Smooth muscle cell (in vitro differentiated cells): Measurements from ENCODE around the gene TAPT1. TPM values are rescaled to one million over a fixed set of nuclear protein-coding genes. Genes with fewer than 3 reads are reported as not detected.

ENCODE experiments used
- DNase-seq: peaks from one replicate; lab custom pipeline; 2025; ENCODE audit not compliant: unreplicated experiment; lab: John Stamatoyannopoulos, UW
- H2AFZ ChIP-seq: fragments of 200-600 bp; sonication (generic); 2 replicates; pipeline ENCODE4 v1.6.0; 2016; ENCODE audit warnings: antibody characterized with exemption, low read depth, mild to moderate bottlenecking
- H3F3A ChIP-seq: fragments of 200-600 bp; sonication (generic); 2 replicates; pipeline ENCODE4 v1.6.0; 2017; ENCODE audit warnings: antibody characterized with exemption, low read depth
- H3K27ac ChIP-seq: fragments of 200-600 bp; sonication (generic); 2 replicates; pipeline ENCODE4 v1.5.1; 2016; ENCODE audit warnings: low read depth, mild to moderate bottlenecking
- H3K27me3 ChIP-seq: fragments of 200-600 bp; sonication (generic); 2 replicates; pipeline ENCODE4 v1.6.1; 2016; ENCODE audit warnings: low read depth, mild to moderate bottlenecking
- H3K36me3 ChIP-seq: fragments of 200-600 bp; sonication (generic); 2 replicates; pipeline ENCODE4 v1.5.1; 2016; ENCODE audit warnings: low read depth
- H3K4me1 ChIP-seq: fragments of 200-600 bp; sonication (generic); 2 replicates; pipeline ENCODE4 v1.5.1; 2016; ENCODE audit warnings: low read depth
- H3K4me2 ChIP-seq: fragments of 200-600 bp; sonication (generic); 2 replicates; pipeline ENCODE4 v1.6.0; 2016; ENCODE audit warnings: mild to moderate bottlenecking
- H3K4me3 ChIP-seq: fragments of 200-600 bp; sonication (generic); 2 replicates; pipeline ENCODE4 v1.5.1; 2016; ENCODE audit warnings: mild to moderate bottlenecking
- H3K79me2 ChIP-seq: fragments of 200-600 bp; sonication (generic); 2 replicates; pipeline ENCODE4 v1.6.0; 2016; ENCODE audit warnings: low read depth, mild to moderate bottlenecking
- H3K9ac ChIP-seq: fragments of 200-600 bp; sonication (generic); 2 replicates; pipeline ENCODE4 v1.6.0; 2016; ENCODE audit warnings: low read depth
- H3K9me3 ChIP-seq: fragments of 200-600 bp; sonication (generic); replicated peaks from 2 replicates; pipeline ENCODE4 v1.5.1; 2016; ENCODE audit warnings: low read depth
- H4K20me1 ChIP-seq: fragments of 200-600 bp; sonication (generic); 2 replicates; pipeline ENCODE4 v1.6.0; 2016; ENCODE audit warnings: low read depth
- CTCF ChIP-seq: fragments of 200-600 bp; sonication (generic); IDR thresholded peaks from 2 replicates; pipeline ENCODE4 v1.5.1; 2017; ENCODE audit warnings: borderline replicate concordance, mild to moderate bottlenecking, antibody characterized with exemption; ENCODE audit not compliant: insufficient read depth, poor library complexity, severe bottlenecking
- WGBS: methylation state at CpG from one replicate; pipeline ENCODE4 v1.1.7; 2016; ENCODE audit warnings: low lambda C conversion rate; 5-methylcytosine and 5-hydroxymethylcytosine counted together
- polyA plus RNA-seq: library from polyadenylated mRNA; unstranded; fragments of >200 nt; fragmentation: Nextera tagmentation; extraction: Ambion mirVana; gene quantifications from 2 replicates; pipeline ENCODE4 v1.2.1, GENCODE V29; 2016
- total RNA-seq: library from RNA; depleted of rRNA; stranded (reverse); fragments of >200 nt; gene quantifications from 2 replicates; pipeline ENCODE4 v1.2.3, GENCODE V29; 2014

Gene TAPT1
- total and polyA plus RNA-seq, 2 experiments from 2014 or later, result 7.9 to 12.9 TPM

GRCh38 chr4:16140231-16140878 is 85.9 kb downstream of the TAPT1 start:
- peak overlapping the region; percentile 42 for H3K27ac ChIP-seq
- no peak overlapping the region for H3K4me3 ChIP-seq
- no peak for TF ChIP-seq CTCF
- 90% methylated on average over 4 of the region's 4 CpGs for WGBS
- H2AFZ ChIP-seq, result no peak overlapping the region
- no peaks in the 10 kb centered on the region for H3K9me3 ChIP-seq
- H3K4me2 ChIP-seq, result no peak overlapping the region
- H4K20me1 ChIP-seq, result no peaks in the 10 kb centered on the region
- H3K79me2 ChIP-seq, result no peaks in the 10 kb centered on the region
- no peak for DNase-seq
- no peaks in the 10 kb centered on the region for H3F3A ChIP-seq
- H3K4me1 ChIP-seq, result no peaks in the 10 kb centered on the region
- no peak overlapping the region for H3K9ac ChIP-seq
- no peaks in the 10 kb centered on the region for H3K36me3 ChIP-seq
- no peaks in the 10 kb centered on the region for H3K27me3 ChIP-seq

GRCh38 chr4:16139066-16139945 is 87.0 kb downstream of the TAPT1 start:
- Histone ChIP-seq H2AFZ (no peak overlapping the region), H3K36me3 (no peaks in the 10 kb centered on the region), H3K27me3 (no peaks in the 10 kb centered on the region), H3F3A (no peaks in the 10 kb centered on the region), H3K27ac (no peak overlapping the region), H3K4me3 (no peak overlapping the region), H3K9ac (no peak overlapping the region), H3K4me2 (no peak overlapping the region), H3K9me3 (no peaks in the 10 kb centered on the region), H4K20me1 (no peaks in the 10 kb centered on the region), H3K79me2 (no peaks in the 10 kb centered on the region), H3K4me1 (no peaks in the 10 kb centered on the region)
- DNase-seq, result no peak
- 93% methylated on average over 8 of the region's 8 CpGs for WGBS
- TF ChIP-seq CTCF, result no peak

DNA sequence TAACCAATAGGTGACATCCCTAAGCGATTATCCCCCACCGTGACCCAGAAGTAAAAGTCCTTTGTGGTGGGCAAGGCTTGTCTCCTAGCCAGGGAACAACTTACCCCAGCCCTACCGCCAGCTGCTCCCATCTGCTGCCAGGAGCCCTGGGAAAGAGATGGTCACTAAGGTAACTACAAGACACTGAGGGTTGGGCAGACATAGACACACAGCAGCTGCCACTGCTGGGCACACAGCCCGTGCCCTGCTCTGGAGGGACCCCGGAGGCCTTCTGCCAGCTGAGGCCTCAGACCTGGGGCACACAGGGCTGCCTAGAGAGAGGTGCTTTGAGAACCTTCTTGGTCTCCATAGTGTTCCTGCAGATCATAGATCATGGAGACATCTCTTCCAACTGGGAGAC is 89.4 kb downstream of the TAPT1 start:
- DNase-seq, result no peak
- H3F3A ChIP-seq, result no peaks in the 10 kb centered on the region
- peaks cover 3% of the 10 kb centered on the region for H3K4me1 ChIP-seq
- no peaks in the 10 kb centered on the region for H4K20me1 ChIP-seq
- H3K27ac ChIP-seq, result no peak overlapping the region
- 97% methylated on average over 5 of the region's 5 CpGs for WGBS
- H3K27me3 ChIP-seq, result no peaks in the 10 kb centered on the region
- no peak overlapping the region for H3K9ac ChIP-seq
- H3K36me3 ChIP-seq, result no peaks in the 10 kb centered on the region
- H3K4me2 ChIP-seq, result no peak overlapping the region
- H3K9me3 ChIP-seq, result no peaks in the 10 kb centered on the region
- no peak overlapping the region for H3K4me3 ChIP-seq
- H3K79me2 ChIP-seq, result no peaks in the 10 kb centered on the region
- no peak overlapping the region for H2AFZ ChIP-seq
- no peak for TF ChIP-seq CTCF
